HS-5 (cell line): ENCODE results near the gene GGCX.

Experiments
- DNase-seq: peaks from one replicate; pipeline ENCODE4 v3.0.0-alpha.2; 2012; ENCODE audit warnings: low read depth

The GGCX gene

GRCh38 chr2:85541753-85542457, 19.4 kb downstream of the GGCX start:
- no peak for DNase-seq

GRCh38 chr2:85541262-85541661, 20.0 kb downstream of the GGCX start:
- DNase-seq, result no peak

GRCh38 chr2:85540133-85540648, 21.1 kb downstream of the GGCX start:
- DNase-seq, result no peak

GRCh38 chr2:85539361-85540132, 21.7 kb downstream of the GGCX start:
- no peak for DNase-seq

GRCh38 chr2:85538507-85539360, 22.6 kb downstream of the GGCX start, which contains the start of gene MAT2A:
Gene MAT2A (plus strand): TSS chr2:85539168. CDS start chr2:85539288, 120 bp downstream.
- peak; percentile 79 for DNase-seq

- no peak for DNase-seq
These were observed 23.4 kb downstream of the GGCX start for GRCh38 chr2:85537600-85538506.

- DNase-seq, result no peak
These were observed 24.8 kb downstream of the GGCX start for GRCh38 chr2:85536479-85536878.

GRCh38 chr2:85534881-85535280, 26.4 kb downstream of the GGCX start:
- DNase-seq, result no peak

- no peak for DNase-seq
These were observed 27.2 kb downstream of the GGCX start for GRCh38 chr2:85534099-85534498.

- DNase-seq, result no peak
These were observed 29.7 kb downstream of the GGCX start for GRCh38 chr2:85531589-85531988.

GRCh38 chr2:85529809-85530208, 31.5 kb downstream of the GGCX start:
- DNase-seq, result no peak

- no peak for DNase-seq
These were observed 32.9 kb downstream of the GGCX start for GRCh38 chr2:85528355-85528754.

GRCh38 chr2:85527787-85528186, 33.5 kb downstream of the GGCX start:
- no peak for DNase-seq

GRCh38 chr2:85525567-85525966, 35.7 kb downstream of the GGCX start:
- DNase-seq, result no peak

GRCh38 chr2:85525029-85525428, 36.3 kb downstream of the GGCX start:
- no peak for DNase-seq

GRCh38 chr2:85524336-85524908, 36.9 kb downstream of the GGCX start:
- no peak for DNase-seq

- no peak for DNase-seq
These were observed 37.4 kb downstream of the GGCX start for GRCh38 chr2:85523903-85524335.

GRCh38 chr2:85523062-85523902, 38.0 kb downstream of the GGCX start:
- DNase-seq, result no peak

- DNase-seq, result no peak
These were observed 39.1 kb downstream of the GGCX start for GRCh38 chr2:85522090-85522647.
